HepG2 (cell line): Measurements from ENCODE around the gene TUBA4A. TPM values are rescaled to one million over a fixed set of nuclear protein-coding genes. Genes with fewer than 3 reads are reported as not detected.

Experiments used
- ATAC-seq: fragments of 200-7000 bp; cut with Tn5 transposase; 3 replicates; pipeline ENCODE4 v1.9.1; 2020; ENCODE audit warnings: mild to moderate bottlenecking, moderate library complexity
- BruUV-seq: library from RNA; stranded (reverse); fragments of 400-500 nt; replicated peaks from 2 replicates; lab custom pipeline; 2021; lab: Mats Ljungman, UMichigan
- CTCF ChIA-PET: fragments of 300-600 bp; formaldehyde crosslinking; extraction: SDS; loops from one replicate; lab custom pipeline; 2021; ENCODE audit warnings: low total read pairs, inconsistent platforms, low intra/inter-chr PET ratio; lab: Yijun Ruan, JAX
- POLR2A ChIA-PET: fragments of 350-600 bp; sonication (Branson Sonifier 250); formaldehyde crosslinking; loops from one replicate; lab custom pipeline; 2020; ENCODE audit warnings: antibody characterized with exemption, inconsistent platforms; lab: Yijun Ruan, JAX
- DNase-seq: peaks from one replicate; pipeline ENCODE4 v3.0.0-alpha.2; 2015; ENCODE audit warnings: low spot score
- FAIRE-seq: peaks from 3 replicates; lab custom pipeline; 2011; peaks lifted over from hg19 to GRCh38; lab: Jason Lieb, UNC
- H2AFZ ChIP-seq: one replicate; pipeline ENCODE4 v1.6.1; 2011; ENCODE audit warnings: low read length, inconsistent platforms
- H3K27ac ChIP-seq: fragments of 300-600 bp; 3 replicates; pipeline ENCODE4 v1.8.0; 2011; ENCODE audit warnings: mixed run types, mild to moderate bottlenecking, mixed read lengths, low read length, inconsistent platforms; ENCODE audit not compliant: insufficient read depth; ENCODE audit errors: extremely low read length
- H3K27me3 ChIP-seq, 2 experiments: fragments of 200-600 bp in 1 of 2; 2 replicates in 1 of 2; 3 replicates in 1 of 2; pipeline versions ENCODE4 v1.6.0 to v1.8.0; 2011; ENCODE audit warnings: low read length in 2 of 2, mild to moderate bottlenecking in 2 of 2, moderate library complexity in 2 of 2, inconsistent platforms in 1 of 2; ENCODE audit not compliant: insufficient read depth in 2 of 2, control insufficient read depth in 1 of 2
- H3K36me3 ChIP-seq, 2 experiments: fragments of 200-600 bp in 1 of 2; replicated peaks in 1 of 2; 2 replicates in 1 of 2; 3 replicates in 1 of 2; pipeline versions ENCODE4 v1.5.1 to v1.8.0; 2011; ENCODE audit warnings: low read length in 2 of 2, inconsistent platforms in 1 of 2; ENCODE audit not compliant: insufficient read depth in 2 of 2, control insufficient read depth in 1 of 2
- H3K4me1 ChIP-seq: 2 replicates; pipeline ENCODE4 v1.5.1; 2012; ENCODE audit warnings: low read length, inconsistent platforms; ENCODE audit not compliant: insufficient read depth
- H3K4me2 ChIP-seq: 2 replicates; pipeline ENCODE4 v1.6.0; 2011; ENCODE audit warnings: low read depth, low read length, inconsistent platforms
- H3K4me3 ChIP-seq, 3 experiments: fragments of 200-600 bp in 1 of 3; sonication (generic), shearing (Covaris generic) in 1 of 3; replicated peaks in 1 of 3; 2 replicates each; pipeline ENCODE4 v1.5.1; 2011 to 2016; ENCODE audit warnings: low read length in 3 of 3, inconsistent platforms in 2 of 3, low read depth in 2 of 3, mild to moderate bottlenecking in 2 of 3, control low read depth in 1 of 3, mixed read lengths in 1 of 3; ENCODE audit not compliant: insufficient read depth in 1 of 3
- H3K79me2 ChIP-seq: one replicate; pipeline ENCODE4 v1.6.1; 2011; ENCODE audit warnings: low read length, inconsistent platforms; ENCODE audit not compliant: insufficient read depth
- H3K9ac ChIP-seq: 2 replicates; pipeline ENCODE4 v1.6.0; 2011; ENCODE audit warnings: mild to moderate bottlenecking, low read depth, low read length, inconsistent platforms; ENCODE audit not compliant: insufficient read depth
- H3K9me3 ChIP-seq: 2 replicates; pipeline ENCODE4 v1.5.1; 2012; ENCODE audit warnings: mild to moderate bottlenecking, low read length
- H4K20me1 ChIP-seq: 2 replicates; pipeline ENCODE4 v1.6.0; 2011; ENCODE audit warnings: inconsistent platforms, mild to moderate bottlenecking, low read length, moderate library complexity; ENCODE audit not compliant: insufficient read depth
- ATF2 ChIP-seq: sonication (generic); formaldehyde crosslinking; IDR thresholded peaks from 2 replicates; pipeline ENCODE4 v1.4.0; 2020; ENCODE audit warnings: missing genetic modification reagents
- FOXO1 ChIP-seq: sonication (generic); formaldehyde crosslinking; IDR thresholded peaks from 2 replicates; pipeline ENCODE4 v1.4.0; 2020; ENCODE audit warnings: missing genetic modification reagents
- HHEX ChIP-seq: IDR thresholded peaks from 2 replicates; pipeline ENCODE4 v1.6.1; 2016; ENCODE audit warnings: control low read depth
- NCOA2 ChIP-seq: sonication (generic); formaldehyde crosslinking; IDR thresholded peaks from 2 replicates; pipeline ENCODE4 v1.8.0; 2022; ENCODE audit warnings: inconsistent platforms
- NCOR1 ChIP-seq: fragments of 200-600 bp; sonication (generic); IDR thresholded peaks from 2 replicates; pipeline ENCODE4 v1.7.0; 2017; ENCODE audit warnings: antibody characterized with exemption, low read length, borderline replicate concordance
- NFKBIZ ChIP-seq: IDR thresholded peaks from 2 replicates; pipeline ENCODE4 v1.6.1; 2018; ENCODE audit warnings: missing genetic modification reagents, missing compliant biosample characterization
- POGK ChIP-seq: sonication (generic); formaldehyde crosslinking; conservative IDR thresholded peaks from 2 replicates; pipeline ENCODE4 v1.8.0; 2022; ENCODE audit warnings: mild to moderate bottlenecking, moderate library complexity, missing genetic modification reagents
- REPIN1 ChIP-seq: sonication (generic); formaldehyde crosslinking; IDR thresholded peaks from 2 replicates; pipeline ENCODE4 v1.8.0; 2022; ENCODE audit warnings: missing genetic modification reagents, low read depth, mild to moderate bottlenecking, borderline replicate concordance
- RXRA ChIP-seq: sonication (generic); formaldehyde crosslinking; IDR thresholded peaks from 2 replicates; pipeline ENCODE4 v1.5.1; 2020; ENCODE audit warnings: missing genetic modification reagents
- SPEN ChIP-seq: sonication (generic); formaldehyde crosslinking; IDR thresholded peaks from 2 replicates; pipeline ENCODE4 v1.5.1; 2020; ENCODE audit warnings: low read depth, mild to moderate bottlenecking, missing genetic modification reagents
- SRSF9 ChIP-seq: fragments of 200-400 bp; formaldehyde crosslinking; IDR thresholded peaks from 2 replicates; pipeline ENCODE4 v1.6.1; 2018; ENCODE audit warnings: borderline replicate concordance, mild to moderate bottlenecking, low read depth, low read length; ENCODE audit not compliant: insufficient read depth, poor library complexity, severe bottlenecking
- TGIF2 ChIP-seq: IDR thresholded peaks from 2 replicates; pipeline ENCODE4 v1.6.1; 2016; ENCODE audit warnings: control low read depth, missing compliant biosample characterization
- TMF1 ChIP-seq: sonication (generic); formaldehyde crosslinking; IDR thresholded peaks from 2 replicates; pipeline ENCODE4 v1.8.1; 2022; ENCODE audit warnings: low read depth, missing genetic modification reagents
- XBP1 ChIP-seq: sonication (generic); formaldehyde crosslinking; IDR thresholded peaks from 2 replicates; pipeline ENCODE4 v1.5.0; 2020; ENCODE audit warnings: missing genetic modification reagents
- ZNF225 ChIP-seq: sonication (generic); formaldehyde crosslinking; IDR thresholded peaks from 2 replicates; pipeline ENCODE4 v1.4.0; 2020; ENCODE audit warnings: mild to moderate bottlenecking, missing genetic modification reagents
- ZNF3 ChIP-seq: IDR thresholded peaks from 2 replicates; pipeline ENCODE4 v1.7.0; 2017; ENCODE audit warnings: inconsistent platforms
- ZNF432 ChIP-seq: sonication (generic); formaldehyde crosslinking; IDR thresholded peaks from 2 replicates; pipeline ENCODE4 v1.5.0; 2020; ENCODE audit warnings: missing genetic modification reagents, mild to moderate bottlenecking, borderline replicate concordance
- ZNF616 ChIP-seq: sonication (generic); formaldehyde crosslinking; IDR thresholded peaks from 2 replicates; pipeline ENCODE4 v1.5.0; 2020; ENCODE audit warnings: low read depth, mild to moderate bottlenecking, missing genetic modification reagents
- ZNF713 ChIP-seq: sonication (generic); formaldehyde crosslinking; IDR thresholded peaks from 2 replicates; pipeline ENCODE4 v1.4.0; 2020; ENCODE audit warnings: mild to moderate bottlenecking, missing genetic modification reagents
- ZNF749 ChIP-seq: sonication (generic); formaldehyde crosslinking; IDR thresholded peaks from 2 replicates; pipeline ENCODE4 v1.8.0; 2022; ENCODE audit warnings: mild to moderate bottlenecking, missing genetic modification reagents, moderate library complexity, borderline replicate concordance
- ZNF775 ChIP-seq: sonication (generic); formaldehyde crosslinking; IDR thresholded peaks from 2 replicates; pipeline ENCODE4 v1.4.0; 2020; ENCODE audit warnings: missing genetic modification reagents, mild to moderate bottlenecking, moderate library complexity, borderline replicate concordance
- WGBS: methylation state at CpG from one replicate; pipeline ENCODE4 v1.1.6; 2017; ENCODE audit warnings: low lambda C conversion rate; 5-methylcytosine and 5-hydroxymethylcytosine counted together
- in situ Hi-C: cut with HindIII; loops from 2 replicates; pipeline ENCODE4 v1.10.0; 2017; ENCODE audit warnings: low pct_unique_long_range_greater_than_20kb; ENCODE audit not compliant: extremely low pct_ligation_motif_present
- intact Hi-C: fragments of 100-400 bp; cut with micrococcal nuclease; formaldehyde crosslinking; loops from one replicate; pipeline ENCODE4 v1.10.0; 2022; ENCODE audit not compliant: unreplicated experiment
- polyA plus RNA-seq, 8 experiments: library from polyadenylated mRNA; depleted of rRNA in 3 of 8; stranded (reverse) in 7 of 8; unstranded in 1 of 8; fragments of >200 nt; fragmentation: Illumina TruSeq in 4 of 8; extraction: Trizol in 4 of 8; gene quantifications; 2 replicates each; pipeline versions ENCODE4 v1.2.1 to v1.2.3, GENCODE V29; 2011 to 2016; ENCODE audit warnings: low read depth in 4 of 8, missing spikeins in 1 of 8, mixed read lengths in 1 of 8; ENCODE audit not compliant: insufficient read depth in 1 of 8
- total RNA-seq, 5 experiments: library from RNA; depleted of rRNA; stranded (reverse); fragments of >200 nt; fragmentation: Illumina TruSeq; extraction: Trizol; gene quantifications; 2 replicates each; pipeline ENCODE4 v1.2.3, GENCODE V29; 2016; ENCODE audit warnings: low read depth in 1 of 5
- TF ChIP-seq, protein P1 (sequence below): sonication (generic); formaldehyde crosslinking; IDR thresholded peaks from 2 replicates; pipeline ENCODE4 v1.4.0; 2020; ENCODE audit warnings: mild to moderate bottlenecking, low read depth, missing genetic modification reagents

Gene TUBA4A
- total and polyA plus RNA-seq, 2 of the 13 experiments (the other 11 are each of a cell fraction or from before 2014, with no cell fraction given): 1.3 to 12.7 TPM

GRCh38 chr2:219230059-219230540 lies 23.6 kb downstream of the TUBA4A start:
- Histone ChIP-seq H2AFZ (no peak overlapping the region), H3K4me1 (peaks cover 39% of the 10 kb centered on the region), H3K79me2 (peaks cover 51% of the 10 kb centered on the region), H3K4me3 (peak overlapping the region; percentile 91 to 93 (median 93)), H3K27ac (peak overlapping the region; percentile 81), H3K36me3 (peaks cover 31 to 55% of the 10 kb centered on the region in 2 experiments), H3K9me3 (no peaks in the 10 kb centered on the region), H3K27me3 (no peaks in the 10 kb centered on the region; a peak in 1 of 5 replicates), H3K9ac (peak overlapping the region; percentile 91), H4K20me1 (no peaks in the 10 kb centered on the region), H3K4me2 (peak overlapping the region; percentile 80)
- POLR2A ChIA-PET: interaction anchor here (1.1 to 6.6 kb wide), 14 partner anchors 9 to 158 kb away, joined by 5 to 80 read pairs (median 12); partner anchors contain the start of genes ABCB6, CNPPD1, DNAJB2 and DNPEP
- BruUV-seq: TSS peak; percentile 68
- intact Hi-C loops: no loop called here
- 2% methylated on average over 14 of the region's 24 CpGs for WGBS
- in situ Hi-C loops: no loop called here
- CTCF ChIA-PET: interaction anchor here (1.2 to 2.3 kb wide), 2 partner anchors 64 to 69 kb away, joined by 3 to 15 read pairs; no protein-coding TSS in a partner anchor
- DNase-seq (peak; percentile 45), ATAC-seq (peak; percentile 55), FAIRE-seq (no peak)
- TF ChIP-seq TMF1 (CRISPR knock-in tag) (no peak), ZNF225 (CRISPR knock-in tag) (peak; percentile 41; the same call in 1 of the 2 replicates), HHEX (no peak), POGK (CRISPR knock-in tag) (0 out of 2 replicates have a peak, but pooled peaks have one; percentile 37), ZNF775 (CRISPR knock-in tag) (no peak), ZNF713 (no peak), ATF2 (CRISPR knock-in tag) (no peak), NCOA2 (no peak), ZNF432 (no peak), SPEN (no peak), SRSF9 (no peak), ZNF3 (no peak), RXRA (CRISPR knock-in tag) (no peak), ZNF749 (CRISPR knock-in tag) (0 out of 2 replicates have a peak, but pooled peaks have one; percentile 20), NFKBIZ (no peak), NCOR1 (no peak), ZNF616 (peak; percentile 58; the same call in 1 of the 2 replicates), FOXO1 (CRISPR knock-in tag) (no peak; the same call in 1 of the 2 replicates), XBP1 (CRISPR knock-in tag) (no peak), REPIN1 (CRISPR knock-in tag) (no peak), TGIF2 (CRISPR knock-in tag) (no peak)
- TF ChIP-seq, protein P1, sequence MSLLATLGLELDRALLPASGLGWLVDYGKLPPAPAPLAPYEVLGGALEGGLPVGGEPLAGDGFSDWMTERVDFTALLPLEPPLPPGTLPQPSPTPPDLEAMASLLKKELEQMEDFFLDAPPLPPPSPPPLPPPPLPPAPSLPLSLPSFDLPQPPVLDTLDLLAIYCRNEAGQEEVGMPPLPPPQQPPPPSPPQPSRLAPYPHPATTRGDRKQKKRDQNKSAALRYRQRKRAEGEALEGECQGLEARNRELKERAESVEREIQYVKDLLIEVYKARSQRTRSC (CRISPR knock-in tag): no peak
